Measurements from ENCODE around the gene OSER1.
A peak's percentile ranks its signal among the peaks of the same experiment; 100 is the strongest.
"Not testable (repeated sequence)": the region's sequence is repeated elsewhere in the genome, so short reads cannot be mapped to it uniquely, and the experiment has no call there.

Gene OSER1

DNA sequence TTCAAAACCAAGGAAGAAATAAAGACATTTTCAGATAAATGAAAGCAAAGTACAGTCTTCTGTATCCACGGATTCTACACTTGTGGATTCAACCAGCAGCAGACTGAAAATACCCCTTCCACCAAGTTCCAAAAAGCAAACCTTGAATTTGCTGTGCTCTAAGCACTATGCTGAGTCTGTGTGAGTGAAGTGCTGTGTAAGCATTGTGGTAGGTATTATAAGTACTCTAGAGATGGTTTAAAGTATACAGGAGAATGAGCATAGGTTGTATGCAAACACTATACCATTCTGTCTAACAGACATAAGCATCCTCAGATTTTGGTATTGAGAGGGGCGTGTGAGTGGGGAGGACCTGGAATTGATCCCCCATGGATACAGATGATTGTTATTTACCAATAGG lies 9.6 kb downstream of the OSER1 start:
- Histone ChIP-seq H3K9me3 (ENCODE audit: control insufficient read depth, insufficient read depth, low read length) (no peaks in the 10 kb centered on the region), H3K36me3 (ENCODE audit: control insufficient read depth, insufficient read depth, low read length) (peaks cover 10% of the 10 kb centered on the region; the same call in 1 of the 2 replicates), H3K27ac (ENCODE audit: low read length) (no peak overlapping the region), H3K4me3 (ENCODE audit: low read length) (no peak overlapping the region), H3K27me3 (ENCODE audit: control insufficient read depth, insufficient read depth, low read length) (no peaks in the 10 kb centered on the region), H3K4me1 (ENCODE audit: control insufficient read depth, insufficient read depth, low read length) (no peaks in the 10 kb centered on the region)
- DNase-seq (ENCODE audit: low read depth, low spot score) = no peak
- WGBS (ENCODE audit: insufficient coverage, insufficient read length) = no CpG with 5 or more reads among the region's 2 CpGs

DNA sequence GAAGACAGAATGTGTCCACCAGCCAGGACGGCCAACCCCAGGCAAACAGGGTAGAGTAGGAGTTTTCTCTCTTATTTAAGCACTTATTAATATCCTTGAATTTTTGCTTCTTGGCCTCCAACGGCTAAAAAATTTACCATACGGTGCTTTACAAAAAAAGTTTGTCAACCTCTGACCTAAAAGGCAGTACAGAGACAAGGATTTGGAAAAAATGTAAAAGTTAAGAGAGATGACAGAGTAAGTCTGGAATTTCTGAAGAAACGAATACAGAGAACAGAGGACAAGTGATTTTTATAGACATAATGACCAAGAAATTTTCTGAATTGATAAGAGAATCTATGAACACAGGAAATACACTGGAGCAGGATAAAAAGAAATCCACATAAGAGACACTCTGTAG lies 10.2 kb downstream of the OSER1 start:
- Histone ChIP-seq H3K27me3 (ENCODE audit: control insufficient read depth, insufficient read depth, low read length) (no peaks in the 10 kb centered on the region), H3K27ac (ENCODE audit: low read length) (no peak overlapping the region), H3K4me3 (ENCODE audit: low read length) (no peak overlapping the region), H3K36me3 (ENCODE audit: control insufficient read depth, insufficient read depth, low read length) (peaks cover 10% of the 10 kb centered on the region; the same call in 1 of the 2 replicates), H3K9me3 (ENCODE audit: control insufficient read depth, insufficient read depth, low read length) (no peaks in the 10 kb centered on the region), H3K4me1 (ENCODE audit: control insufficient read depth, insufficient read depth, low read length) (no peaks in the 10 kb centered on the region)
- no peak for DNase-seq (ENCODE audit: low read depth, low spot score)
- WGBS (ENCODE audit: insufficient coverage, insufficient read length) = no CpG with 5 or more reads among the region's 4 CpGs

DNA sequence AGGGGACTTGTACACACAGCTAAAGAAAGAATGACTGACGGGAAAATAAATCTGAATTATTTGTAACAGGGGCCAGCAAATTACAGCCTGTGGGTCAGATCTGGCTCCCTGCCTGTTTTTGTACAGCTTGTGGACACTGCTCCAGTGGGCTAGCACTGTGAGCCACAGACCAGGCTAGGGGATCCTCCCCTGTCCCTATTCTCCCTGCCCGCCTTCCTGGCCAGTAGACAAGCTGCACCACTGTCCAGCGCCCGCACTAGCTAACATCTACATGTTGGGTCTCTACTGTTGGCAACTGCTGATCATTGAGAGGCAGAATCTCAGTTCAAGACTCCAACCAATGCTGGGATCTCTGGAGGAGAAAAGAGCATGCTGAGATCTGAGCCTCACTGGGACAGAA lies 10.7 kb downstream of the OSER1 start:
- Histone ChIP-seq H3K4me3 (ENCODE audit: low read length) (no peak overlapping the region), H3K36me3 (ENCODE audit: control insufficient read depth, insufficient read depth, low read length) (peaks cover 10% of the 10 kb centered on the region; the same call in 1 of the 2 replicates), H3K27me3 (ENCODE audit: control insufficient read depth, insufficient read depth, low read length) (no peaks in the 10 kb centered on the region), H3K27ac (ENCODE audit: low read length) (no peak overlapping the region), H3K9me3 (ENCODE audit: control insufficient read depth, insufficient read depth, low read length) (no peaks in the 10 kb centered on the region), H3K4me1 (ENCODE audit: control insufficient read depth, insufficient read depth, low read length) (no peaks in the 10 kb centered on the region)
- no CpG with 5 or more reads among the region's 4 CpGs for WGBS (ENCODE audit: insufficient coverage, insufficient read length)
- DNase-seq (ENCODE audit: low read depth, low spot score) = no peak

DNA sequence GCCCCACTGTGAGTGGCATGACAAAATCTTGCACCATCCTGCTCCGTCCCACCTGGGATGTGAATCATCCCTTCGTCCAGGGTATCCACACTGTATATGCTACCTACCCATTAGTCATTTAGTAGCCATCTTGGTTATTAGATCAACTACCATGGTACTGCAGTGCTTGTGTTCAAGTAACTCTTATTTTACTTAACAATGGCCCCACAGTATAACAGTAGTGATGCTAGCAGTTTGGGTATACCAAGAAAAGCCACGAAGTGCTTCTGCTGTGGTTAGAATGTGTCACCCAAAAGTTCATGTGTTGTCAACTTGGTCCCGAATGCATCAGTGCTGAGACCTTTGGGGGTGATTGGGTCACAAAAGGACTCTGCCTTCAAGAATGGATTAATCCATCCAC lies 11.7 kb downstream of the OSER1 start:
- peaks cover 10% of the 10 kb centered on the region; the same call in 1 of the 2 replicates for H3K36me3 ChIP-seq (ENCODE audit: control insufficient read depth, insufficient read depth, low read length)
- no peak overlapping the region for H3K27ac ChIP-seq (ENCODE audit: low read length)
- no peak overlapping the region for H3K4me3 ChIP-seq (ENCODE audit: low read length)
- no peaks in the 10 kb centered on the region for H3K27me3 ChIP-seq (ENCODE audit: control insufficient read depth, insufficient read depth, low read length)
- no CpG with 5 or more reads among the region's 4 CpGs for WGBS (ENCODE audit: insufficient coverage, insufficient read length)
- no peak for DNase-seq (ENCODE audit: low read depth, low spot score)
- no peaks in the 10 kb centered on the region for H3K4me1 ChIP-seq (ENCODE audit: control insufficient read depth, insufficient read depth, low read length)
- no peaks in the 10 kb centered on the region for H3K9me3 ChIP-seq (ENCODE audit: control insufficient read depth, insufficient read depth, low read length)

DNA sequence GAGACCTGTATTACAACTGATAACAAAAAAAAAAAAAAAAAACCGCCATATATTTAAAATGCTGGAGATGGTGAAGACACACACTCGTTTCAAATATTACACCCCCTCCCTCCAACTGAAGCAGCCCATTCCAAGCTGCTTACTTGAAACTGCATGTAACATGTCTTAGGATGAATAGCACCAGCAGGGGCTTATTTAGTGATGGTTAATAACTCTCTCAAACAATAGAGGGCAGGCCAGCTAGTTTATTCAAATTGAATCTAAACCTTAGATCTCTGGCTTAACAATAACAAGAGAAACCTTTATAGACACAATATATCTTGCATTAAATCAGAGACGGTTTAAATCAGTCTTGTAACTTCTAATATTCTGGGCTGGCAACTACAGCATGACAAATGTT lies 14.3 kb downstream of the OSER1 start:
- Histone ChIP-seq H3K4me1 (ENCODE audit: control insufficient read depth, insufficient read depth, low read length) (no peaks in the 10 kb centered on the region), H3K27ac (ENCODE audit: low read length) (no peak overlapping the region), H3K4me3 (ENCODE audit: low read length) (no peak overlapping the region), H3K9me3 (ENCODE audit: control insufficient read depth, insufficient read depth, low read length) (no peaks in the 10 kb centered on the region), H3K27me3 (ENCODE audit: control insufficient read depth, insufficient read depth, low read length) (no peaks in the 10 kb centered on the region), H3K36me3 (ENCODE audit: control insufficient read depth, insufficient read depth, low read length) (peaks cover 10% of the 10 kb centered on the region; the same call in 1 of the 2 replicates)
- no CpG with 5 or more reads among the region's 3 CpGs for WGBS (ENCODE audit: insufficient coverage, insufficient read length)
- no peak for DNase-seq (ENCODE audit: low read depth, low spot score)

DNA sequence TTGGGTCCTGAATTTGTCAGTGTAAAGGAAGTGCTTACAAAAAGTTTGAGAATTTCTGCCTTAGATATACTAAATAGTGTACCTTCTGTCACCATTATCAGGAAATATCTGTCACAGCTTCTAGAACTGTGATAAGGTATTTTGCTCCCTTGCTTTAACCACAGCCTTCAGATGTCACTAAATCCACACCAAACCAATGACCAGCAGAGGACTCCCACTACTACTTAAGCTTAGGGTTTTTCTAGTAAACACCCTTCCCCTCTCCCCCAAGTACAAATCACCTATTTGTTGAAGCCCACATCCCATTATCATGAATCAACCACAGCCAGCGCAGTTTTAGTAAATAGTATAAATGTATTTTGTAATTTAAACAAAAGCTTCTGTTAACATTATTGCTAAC lies 15.0 kb downstream of the OSER1 start:
- DNase-seq (ENCODE audit: low read depth, low spot score) = no peak
- WGBS (ENCODE audit: insufficient coverage, insufficient read length) = no CpG with 5 or more reads among the region's 1 CpG
- no peak overlapping the region for H3K4me3 ChIP-seq (ENCODE audit: low read length)
- no peaks in the 10 kb centered on the region for H3K9me3 ChIP-seq (ENCODE audit: control insufficient read depth, insufficient read depth, low read length)
- H3K27ac ChIP-seq (ENCODE audit: low read length) = no peak overlapping the region
- no peaks in the 10 kb centered on the region for H3K4me1 ChIP-seq (ENCODE audit: control insufficient read depth, insufficient read depth, low read length)
- H3K36me3 ChIP-seq (ENCODE audit: control insufficient read depth, insufficient read depth, low read length) = peaks cover 10% of the 10 kb centered on the region; the same call in 1 of the 2 replicates
- H3K27me3 ChIP-seq (ENCODE audit: control insufficient read depth, insufficient read depth, low read length) = no peaks in the 10 kb centered on the region

DNA sequence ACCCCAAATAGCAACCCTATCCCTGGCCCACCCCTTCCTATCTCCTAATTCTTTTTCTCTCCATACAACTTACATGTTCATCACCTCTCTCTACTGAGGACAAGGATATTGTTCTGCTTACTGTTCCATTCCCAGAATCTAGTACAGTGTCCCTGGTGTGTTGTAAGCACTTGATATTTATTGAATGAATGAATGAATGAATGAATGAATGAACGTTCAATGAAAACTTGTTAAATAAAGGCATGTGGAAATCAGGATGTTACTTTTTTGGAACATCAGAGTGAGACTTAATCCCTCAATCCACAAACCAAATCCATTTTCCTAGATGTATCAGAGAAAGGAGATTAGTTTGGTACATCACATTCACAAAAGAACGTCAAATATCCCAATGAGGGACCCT lies 16.8 kb downstream of the OSER1 start:
- peaks cover 5% of the 10 kb centered on the region; the same call in 1 of the 2 replicates for H3K36me3 ChIP-seq (ENCODE audit: control insufficient read depth, insufficient read depth, low read length)
- H3K27ac ChIP-seq (ENCODE audit: low read length) = no peak overlapping the region
- no peaks in the 10 kb centered on the region for H3K27me3 ChIP-seq (ENCODE audit: control insufficient read depth, insufficient read depth, low read length)
- no peaks in the 10 kb centered on the region for H3K9me3 ChIP-seq (ENCODE audit: control insufficient read depth, insufficient read depth, low read length)
- H3K4me3 ChIP-seq (ENCODE audit: low read length) = no peak overlapping the region
- WGBS (ENCODE audit: insufficient coverage, insufficient read length) = no CpG with 5 or more reads among the region's 2 CpGs
- no peaks in the 10 kb centered on the region for H3K4me1 ChIP-seq (ENCODE audit: control insufficient read depth, insufficient read depth, low read length)
- no peak for DNase-seq (ENCODE audit: low read depth, low spot score)

DNA sequence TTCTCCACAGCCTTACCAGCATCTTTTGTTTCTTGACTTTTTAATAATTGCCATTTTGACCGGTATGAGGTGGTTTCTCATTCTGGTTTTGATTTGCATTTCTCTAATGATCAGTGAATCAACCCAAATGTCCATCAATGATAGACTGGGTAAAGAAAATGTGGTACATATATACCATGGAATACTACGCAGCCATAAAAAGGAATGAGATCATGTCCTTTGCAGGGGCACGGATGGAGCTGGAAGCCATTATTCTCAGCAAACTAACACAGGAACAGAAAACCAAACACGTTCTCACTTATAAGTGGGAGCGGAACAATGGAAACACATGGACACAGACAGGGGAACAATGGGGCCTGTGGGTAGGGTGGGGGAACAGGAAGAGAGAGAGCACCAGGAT lies 18.9 kb downstream of the OSER1 start:
- not testable (repeated sequence) for H3K27me3 ChIP-seq (ENCODE audit: control insufficient read depth, insufficient read depth, low read length); H3K9me3 ChIP-seq (ENCODE audit: control insufficient read depth, insufficient read depth, low read length); H3K36me3 ChIP-seq (ENCODE audit: control insufficient read depth, insufficient read depth, low read length); DNase-seq (ENCODE audit: low read depth, low spot score); H3K27ac ChIP-seq (ENCODE audit: low read length); H3K4me1 ChIP-seq (ENCODE audit: control insufficient read depth, insufficient read depth, low read length); H3K4me3 ChIP-seq (ENCODE audit: low read length)
- no CpG with 5 or more reads among the region's 5 CpGs for WGBS (ENCODE audit: insufficient coverage, insufficient read length)

DNA sequence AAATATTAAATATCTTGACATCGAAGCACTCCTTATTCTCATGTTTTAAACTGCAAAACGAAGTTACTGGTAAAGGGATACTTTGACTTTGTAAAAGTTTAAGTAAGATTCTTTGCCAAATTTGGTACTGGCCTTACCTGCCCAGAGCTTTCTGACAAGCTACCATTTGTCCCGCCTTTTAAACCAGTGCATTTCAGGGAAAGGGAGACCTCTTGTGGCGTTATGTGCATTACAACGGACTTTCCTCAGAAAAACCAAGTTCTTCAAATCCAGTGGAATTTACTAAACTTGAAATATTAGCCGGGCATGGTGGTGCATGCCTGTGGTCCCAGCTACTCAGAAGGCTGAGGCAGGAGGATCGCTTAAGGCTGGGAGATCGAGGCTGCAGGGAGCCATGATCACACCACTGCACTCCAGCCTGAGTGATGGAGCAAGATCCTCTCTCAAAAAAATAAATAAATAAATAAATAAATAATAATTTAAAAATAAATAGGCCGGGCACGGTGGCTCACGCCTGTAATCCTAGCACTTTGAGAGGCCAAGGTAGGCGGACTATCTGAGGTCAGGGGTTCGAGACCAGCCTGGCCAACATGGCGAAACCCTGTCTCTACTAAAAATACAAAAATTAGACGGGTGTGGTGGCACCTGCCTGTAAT lies 20.2 kb downstream of the OSER1 start:
- not testable (repeated sequence) for H3K4me3 ChIP-seq (ENCODE audit: low read length); H3K9me3 ChIP-seq (ENCODE audit: control insufficient read depth, insufficient read depth, low read length); H3K27me3 ChIP-seq (ENCODE audit: control insufficient read depth, insufficient read depth, low read length); H3K36me3 ChIP-seq (ENCODE audit: control insufficient read depth, insufficient read depth, low read length); H3K4me1 ChIP-seq (ENCODE audit: control insufficient read depth, insufficient read depth, low read length); H3K27ac ChIP-seq (ENCODE audit: low read length)
- DNase-seq (ENCODE audit: low read depth, low spot score) = peak; percentile 68
- no CpG with 5 or more reads among the region's 15 CpGs for WGBS (ENCODE audit: insufficient coverage, insufficient read length)

DNA sequence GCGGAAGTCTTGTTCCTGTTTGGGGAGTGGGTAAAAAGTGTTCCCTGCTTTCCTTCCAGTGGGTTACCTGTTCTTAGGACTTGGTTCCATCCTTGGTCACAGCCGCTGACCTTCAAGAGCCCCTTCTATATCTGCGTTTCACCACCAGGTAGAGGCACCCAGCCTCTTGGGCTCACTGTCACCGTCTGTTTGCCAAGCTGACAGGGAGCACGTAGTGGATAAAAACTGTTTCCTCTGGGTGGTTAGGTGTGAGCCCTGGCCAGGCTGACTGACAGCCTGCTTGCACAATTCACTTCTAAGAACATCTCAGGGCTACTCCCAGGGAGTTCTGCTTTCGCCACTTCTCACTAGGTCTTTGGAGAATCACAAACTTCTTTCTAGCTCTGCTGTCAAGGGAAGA lies 21.8 kb downstream of the OSER1 start:
- H3K27me3 ChIP-seq (ENCODE audit: control insufficient read depth, insufficient read depth, low read length) = no peaks in the 10 kb centered on the region
- no peak overlapping the region for H3K27ac ChIP-seq (ENCODE audit: low read length)
- H3K4me3 ChIP-seq (ENCODE audit: low read length) = no peak overlapping the region
- WGBS (ENCODE audit: insufficient coverage, insufficient read length) = no CpG with 5 or more reads among the region's 6 CpGs
- no peaks in the 10 kb centered on the region; the same call in 1 of the 2 replicates for H3K36me3 ChIP-seq (ENCODE audit: control insufficient read depth, insufficient read depth, low read length)
- peaks cover 7% of the 10 kb centered on the region for H3K4me1 ChIP-seq (ENCODE audit: control insufficient read depth, insufficient read depth, low read length)
- no peak for DNase-seq (ENCODE audit: low read depth, low spot score)
- H3K9me3 ChIP-seq (ENCODE audit: control insufficient read depth, insufficient read depth, low read length) = no peaks in the 10 kb centered on the region

Measured in iPS DF 6.9 (cell line).